ENCODE measurements around the gene BCL11B. TPM values are rescaled to one million over a fixed set of nuclear protein-coding genes. Genes with fewer than 3 reads are reported as not detected.

The BCL11B gene
- total RNA-seq, 1 experiment from 2014 or later = 0.02 TPM

DNA sequence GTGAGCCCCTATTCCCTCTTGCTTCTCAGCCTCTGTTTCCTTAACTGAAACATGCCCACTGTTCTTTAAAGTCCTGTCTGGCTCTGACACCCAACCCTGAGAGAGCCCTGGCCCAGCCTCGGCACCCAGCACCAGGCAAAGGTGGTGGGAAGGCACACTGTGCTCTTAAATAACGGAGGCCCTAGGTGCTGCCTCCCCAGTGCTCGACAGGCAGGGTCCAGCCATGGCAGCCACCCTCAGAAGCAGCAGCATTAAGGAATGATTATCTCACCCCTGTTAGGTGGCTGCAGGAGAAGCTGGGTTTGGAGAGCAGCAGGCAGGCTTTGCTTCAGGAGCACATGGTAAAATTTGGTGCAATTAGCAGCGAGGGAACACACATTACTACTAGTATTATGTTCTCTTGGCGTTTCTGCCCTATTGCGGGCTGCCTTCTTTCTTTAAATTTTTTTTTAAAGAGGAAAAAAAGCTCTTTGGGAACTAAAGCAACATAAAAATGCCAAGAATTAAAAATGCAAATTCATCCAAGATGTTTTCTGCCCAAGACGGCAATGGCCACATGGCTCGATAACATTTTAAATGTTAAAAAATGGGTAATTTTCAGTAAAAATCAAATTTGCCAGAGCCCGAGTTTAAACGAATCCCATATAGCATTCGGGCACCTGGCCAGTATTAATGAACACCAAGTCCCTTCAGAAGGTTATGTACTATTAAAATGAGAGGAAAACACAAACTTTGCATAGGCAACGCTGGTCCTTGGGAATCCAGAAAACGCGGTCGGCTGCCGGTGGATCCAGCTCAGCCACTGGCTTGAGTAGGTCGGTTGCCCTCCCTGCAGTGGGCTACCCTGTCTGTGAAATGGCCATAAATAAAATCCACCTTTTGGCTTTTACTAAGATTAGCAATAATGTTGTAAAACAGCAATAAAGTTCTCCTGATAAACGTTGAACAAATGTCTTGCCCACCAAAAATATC, 152.2 kb downstream of the BCL11B start:
- DNase-seq (ENCODE audit: low spot score) = no peak

Other genes with a start within 250 kb of the BCL11B start
- gene SETD3, start 208.7 kb upstream of the BCL11B start, total RNA-seq (2014; rRNA removed; shearing (Covaris generic)) = 35.2 and 39.0 TPM in 2 replicates
- 5.0 and 7.5 TPM in 2 replicates for gene CCNK, start 209.2 kb upstream of the BCL11B start, total RNA-seq (2014; rRNA removed; shearing (Covaris generic))